ENCODE results near the gene DNMT3A.

Gene DNMT3A

DNA sequence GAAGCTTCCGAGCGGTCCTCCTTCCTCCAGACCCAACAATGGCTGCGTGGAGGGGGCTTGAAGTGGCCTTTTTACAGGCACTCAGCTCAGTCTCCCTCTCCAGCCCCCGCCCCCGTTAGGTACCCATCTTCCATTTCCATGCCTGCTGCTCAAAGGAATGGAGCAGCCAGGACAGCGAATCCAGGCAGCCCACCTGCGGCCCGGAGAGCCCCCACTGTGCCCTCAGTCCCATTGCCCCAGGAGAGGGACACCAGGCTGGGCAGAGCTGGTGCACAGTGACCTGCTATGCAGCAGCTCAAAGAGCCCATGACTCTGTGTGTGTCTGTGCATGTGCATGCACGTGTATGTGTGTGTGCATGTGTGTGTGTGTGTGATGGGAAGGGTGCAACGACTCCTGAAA, 162.7 kb downstream of the DNMT3A start:
- TF ChIP-seq, protein P1, sequence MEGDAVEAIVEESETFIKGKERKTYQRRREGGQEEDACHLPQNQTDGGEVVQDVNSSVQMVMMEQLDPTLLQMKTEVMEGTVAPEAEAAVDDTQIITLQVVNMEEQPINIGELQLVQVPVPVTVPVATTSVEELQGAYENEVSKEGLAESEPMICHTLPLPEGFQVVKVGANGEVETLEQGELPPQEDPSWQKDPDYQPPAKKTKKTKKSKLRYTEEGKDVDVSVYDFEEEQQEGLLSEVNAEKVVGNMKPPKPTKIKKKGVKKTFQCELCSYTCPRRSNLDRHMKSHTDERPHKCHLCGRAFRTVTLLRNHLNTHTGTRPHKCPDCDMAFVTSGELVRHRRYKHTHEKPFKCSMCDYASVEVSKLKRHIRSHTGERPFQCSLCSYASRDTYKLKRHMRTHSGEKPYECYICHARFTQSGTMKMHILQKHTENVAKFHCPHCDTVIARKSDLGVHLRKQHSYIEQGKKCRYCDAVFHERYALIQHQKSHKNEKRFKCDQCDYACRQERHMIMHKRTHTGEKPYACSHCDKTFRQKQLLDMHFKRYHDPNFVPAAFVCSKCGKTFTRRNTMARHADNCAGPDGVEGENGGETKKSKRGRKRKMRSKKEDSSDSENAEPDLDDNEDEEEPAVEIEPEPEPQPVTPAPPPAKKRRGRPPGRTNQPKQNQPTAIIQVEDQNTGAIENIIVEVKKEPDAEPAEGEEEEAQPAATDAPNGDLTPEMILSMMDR (conservative IDR thresholded peaks at IDR 0.05; ENCODE audit: low read length) = no peak
- H3K4me3 ChIP-seq (ENCODE audit: low read length) = no peak overlapping the region
- no peak for DNase-seq (ENCODE audit: low read depth)
